Caco-2 (cell line): ENCODE data around the gene RAB24. TPM values are rescaled to one million over a fixed set of nuclear protein-coding genes. Genes with fewer than 3 reads are reported as not detected.

Source experiments
- BruUV-seq: library from RNA; stranded (reverse); fragments of 400-500 nt; replicated peaks from 2 replicates; lab custom pipeline; 2021; lab: Mats Ljungman, UMichigan
- CTCF ChIA-PET: fragments of 300-600 bp; sonication (Branson Sonifier 250); formaldehyde crosslinking; loops from one replicate; lab custom pipeline; 2022; ENCODE audit warnings: antibody characterized with exemption; lab: Charles Lee
- POLR2A ChIA-PET: fragments of 300-600 bp; sonication (Branson Sonifier 250); formaldehyde crosslinking; loops from one replicate; lab custom pipeline; 2022; ENCODE audit warnings: antibody characterized with exemption; lab: Charles Lee
- DNase-seq, 2 experiments: peaks; one replicate each; pipeline versions ENCODE4 v3.0.0 to v3.0.0-alpha.2; 2020 to 2022
- H3K27me3 ChIP-seq: replicated peaks from 2 replicates; pipeline ENCODE4 v1.6.0; 2011; ENCODE audit warnings: low read length; ENCODE audit not compliant: control insufficient read depth, insufficient read depth
- H3K36me3 ChIP-seq: 2 replicates; pipeline ENCODE4 v1.5.1; 2011; ENCODE audit warnings: low read length; ENCODE audit not compliant: control insufficient read depth, insufficient read depth
- H3K4me1 ChIP-seq: fragments of 250-450 bp; sonication (Bioruptor Pico); 2 replicates; pipeline ENCODE4 v1.5.1; 2020; ENCODE audit warnings: mild to moderate bottlenecking
- H3K4me3 ChIP-seq: 2 replicates; pipeline ENCODE4 v1.5.1; 2011; ENCODE audit warnings: low read depth, mild to moderate bottlenecking, control low read depth, low read length
- H3K9me3 ChIP-seq: fragments of 250-450 bp; sonication (Bioruptor Pico); 2 replicates; pipeline ENCODE4 v1.5.1; 2020; ENCODE audit warnings: mild to moderate bottlenecking, moderate library complexity
- H3K27ac Mint-ChIP-seq: one replicate; pipeline ENCODE4 v1.8.0; 2022; ENCODE audit warnings: mixed read lengths; ENCODE audit not compliant: unreplicated experiment
- H3K27me3 Mint-ChIP-seq: one replicate; pipeline ENCODE4 v1.8.0; 2022; ENCODE audit warnings: mixed read lengths; ENCODE audit not compliant: insufficient read depth, unreplicated experiment
- H3K36me3 Mint-ChIP-seq: one replicate; pipeline ENCODE4 v1.8.0; 2022; ENCODE audit warnings: mild to moderate bottlenecking, mixed read lengths; ENCODE audit not compliant: insufficient read depth, unreplicated experiment
- H3K4me1 Mint-ChIP-seq: one replicate; pipeline ENCODE4 v1.8.0; 2022; ENCODE audit warnings: low read depth, mixed read lengths; ENCODE audit not compliant: unreplicated experiment
- H3K4me3 Mint-ChIP-seq: one replicate; pipeline ENCODE4 v1.8.0; 2022; ENCODE audit warnings: mild to moderate bottlenecking, moderate library complexity, mixed read lengths; ENCODE audit not compliant: unreplicated experiment
- H3K9me3 Mint-ChIP-seq: one replicate; pipeline ENCODE4 v1.8.0; 2022; ENCODE audit warnings: mixed read lengths; ENCODE audit not compliant: unreplicated experiment
- intact Hi-C: fragments of 100-400 bp; cut with micrococcal nuclease; formaldehyde crosslinking; loops from one replicate; pipeline ENCODE4 v1.10.0; 2022; ENCODE audit not compliant: unreplicated experiment
- total RNA-seq: library from RNA; stranded (reverse); gene quantifications from 2 replicates; pipeline ENCODE4 v1.2.3, GENCODE V29; 2022
- TF ChIP-seq, protein P1 (sequence below), 2 experiments: fragments of 200-600 bp in 1 of 2; IDR thresholded peaks; 1 replicate in 1 of 2; 2 replicates in 1 of 2; pipeline versions ENCODE4 v1.5.1 to v1.8.0; 2011 to 2022; ENCODE audit warnings: antibody characterized with exemption in 1 of 2, control low read depth in 1 of 2, inconsistent platforms in 1 of 2, low read depth in 1 of 2, low read length in 1 of 2, mild to moderate bottlenecking in 1 of 2, moderate library complexity in 1 of 2; ENCODE audit not compliant: insufficient read depth in 1 of 2, severe bottlenecking in 1 of 2, unreplicated experiment in 1 of 2

Gene RAB24
- total RNA-seq, 1 experiment from 2014 or later = 29.9 TPM

DNA sequence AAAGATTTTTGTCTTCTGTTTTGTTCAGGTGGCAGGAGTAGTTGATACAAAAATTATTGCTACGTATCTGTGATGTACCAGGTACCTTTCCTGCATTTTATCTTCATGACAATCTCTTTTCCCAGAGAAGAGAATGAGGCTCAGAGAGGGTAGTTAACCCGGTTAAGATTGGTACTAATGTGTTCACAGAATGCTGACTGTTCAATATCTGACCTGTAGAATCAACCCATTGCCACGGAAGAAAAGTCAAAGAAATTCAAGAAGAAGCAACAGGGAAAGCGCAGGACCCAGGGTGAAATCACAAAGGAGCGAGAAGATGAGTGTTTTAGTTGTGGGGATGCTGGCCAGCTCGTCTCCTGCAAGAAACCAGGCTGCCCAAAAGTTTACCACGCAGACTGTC lies 11.8 kb downstream of the RAB24 start:
- intact Hi-C loops = no loop called here
- Mint-ChIP-seq H3K36me3 (peaks cover 51% of the 10 kb centered on the region), H3K9me3 (no peaks in the 10 kb centered on the region), H3K27ac (no peak overlapping the region), H3K27me3 (no peaks in the 10 kb centered on the region), H3K4me3 (no peak overlapping the region), H3K4me1 (no peaks in the 10 kb centered on the region)
- no TSS peak for BruUV-seq
- Histone ChIP-seq H3K27me3 (no peaks in the 10 kb centered on the region), H3K4me3 (no peak overlapping the region), H3K36me3 (peaks cover 7% of the 10 kb centered on the region), H3K4me1 (no peaks in the 10 kb centered on the region), H3K9me3 (no peaks in the 10 kb centered on the region)
- TF ChIP-seq, protein P1, sequence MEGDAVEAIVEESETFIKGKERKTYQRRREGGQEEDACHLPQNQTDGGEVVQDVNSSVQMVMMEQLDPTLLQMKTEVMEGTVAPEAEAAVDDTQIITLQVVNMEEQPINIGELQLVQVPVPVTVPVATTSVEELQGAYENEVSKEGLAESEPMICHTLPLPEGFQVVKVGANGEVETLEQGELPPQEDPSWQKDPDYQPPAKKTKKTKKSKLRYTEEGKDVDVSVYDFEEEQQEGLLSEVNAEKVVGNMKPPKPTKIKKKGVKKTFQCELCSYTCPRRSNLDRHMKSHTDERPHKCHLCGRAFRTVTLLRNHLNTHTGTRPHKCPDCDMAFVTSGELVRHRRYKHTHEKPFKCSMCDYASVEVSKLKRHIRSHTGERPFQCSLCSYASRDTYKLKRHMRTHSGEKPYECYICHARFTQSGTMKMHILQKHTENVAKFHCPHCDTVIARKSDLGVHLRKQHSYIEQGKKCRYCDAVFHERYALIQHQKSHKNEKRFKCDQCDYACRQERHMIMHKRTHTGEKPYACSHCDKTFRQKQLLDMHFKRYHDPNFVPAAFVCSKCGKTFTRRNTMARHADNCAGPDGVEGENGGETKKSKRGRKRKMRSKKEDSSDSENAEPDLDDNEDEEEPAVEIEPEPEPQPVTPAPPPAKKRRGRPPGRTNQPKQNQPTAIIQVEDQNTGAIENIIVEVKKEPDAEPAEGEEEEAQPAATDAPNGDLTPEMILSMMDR (IDR thresholded peaks at IDR 0.05; ENCODE audit: insufficient read depth in 1 of 2, low read depth in 1 of 2, low read length in 1 of 2, severe bottlenecking in 1 of 2, unreplicated experiment in 1 of 2) = no peak
- no peak for DNase-seq
- ChIA-PET POLR2A (no interaction called here), CTCF (no interaction called here)

DNA sequence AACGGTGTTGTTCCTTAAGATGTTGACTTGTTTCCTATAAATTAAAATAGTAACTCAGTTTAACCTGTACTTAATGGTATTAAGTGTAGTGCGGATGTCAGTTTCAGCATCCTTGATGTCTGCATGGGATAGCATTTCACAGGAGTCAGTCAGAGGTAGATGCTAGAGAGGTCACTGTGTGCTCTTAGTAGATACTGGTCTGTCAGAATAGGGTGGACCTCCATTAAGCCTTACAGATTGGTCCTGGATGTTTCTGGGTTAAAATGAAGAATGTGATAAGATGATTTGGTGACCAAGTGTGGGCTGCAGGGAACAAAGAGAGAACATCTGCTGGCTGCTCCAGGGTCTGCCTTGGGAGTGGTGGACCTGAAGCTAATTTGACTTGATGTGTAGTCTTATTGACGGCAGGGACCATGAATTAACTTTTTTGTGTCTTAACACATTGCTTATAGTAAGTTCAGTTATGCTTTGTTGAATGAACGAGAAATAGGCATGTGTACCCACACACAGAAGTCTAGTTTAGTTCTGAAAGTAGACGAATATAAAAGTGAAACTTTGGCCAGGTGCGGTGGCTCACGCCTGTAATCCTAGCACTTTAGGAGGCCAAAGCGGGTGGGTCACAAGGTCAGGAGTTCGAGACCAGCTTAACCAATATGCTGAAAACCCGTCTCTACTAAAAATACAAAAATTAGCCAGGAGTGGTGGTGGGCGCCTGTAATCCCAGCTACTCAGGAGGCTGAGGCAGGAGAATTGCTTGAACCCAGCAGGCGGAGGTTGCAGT lies 12.5 kb downstream of the RAB24 start:
- Mint-ChIP-seq H3K27me3 (no peaks in the 10 kb centered on the region), H3K9me3 (no peaks in the 10 kb centered on the region), H3K27ac (no peak overlapping the region), H3K4me1 (no peaks in the 10 kb centered on the region), H3K36me3 (peaks cover 49% of the 10 kb centered on the region), H3K4me3 (no peak overlapping the region)
- TF ChIP-seq, protein P1 (IDR thresholded peaks at IDR 0.05; ENCODE audit: insufficient read depth in 1 of 2, low read depth in 1 of 2, low read length in 1 of 2, severe bottlenecking in 1 of 2, unreplicated experiment in 1 of 2) = no peak
- BruUV-seq = no TSS peak
- ChIA-PET POLR2A (no interaction called here), CTCF (no interaction called here)
- no peak for DNase-seq
- peaks cover 7% of the 10 kb centered on the region for H3K36me3 ChIP-seq
- no peaks in the 10 kb centered on the region for H3K27me3 ChIP-seq
- intact Hi-C loops = no loop called here
- H3K4me3 ChIP-seq = no peak overlapping the region
- no peaks in the 10 kb centered on the region for H3K4me1 ChIP-seq
- no peaks in the 10 kb centered on the region for H3K9me3 ChIP-seq

DNA sequence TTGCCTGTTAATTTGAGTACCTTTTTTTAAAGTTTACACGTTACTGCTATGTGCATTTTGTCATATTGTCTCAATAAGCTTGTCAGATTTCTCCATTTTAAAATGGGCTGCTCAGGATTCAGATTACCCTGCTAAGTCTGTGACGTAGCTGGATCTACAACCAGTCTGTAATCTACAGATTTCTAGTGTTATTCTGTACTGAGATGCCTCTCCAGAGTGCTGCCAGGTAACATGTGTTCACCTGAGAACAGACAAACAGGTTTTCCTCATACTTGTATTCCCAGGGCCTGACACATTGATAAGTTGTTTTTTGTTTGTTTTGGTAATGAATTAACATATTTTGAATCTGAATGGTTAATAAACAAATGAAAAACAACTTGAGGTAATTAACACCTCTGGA lies 15.3 kb downstream of the RAB24 start:
- peaks cover 44% of the 10 kb centered on the region for H3K36me3 Mint-ChIP-seq
- no peaks in the 10 kb centered on the region for H3K27me3 Mint-ChIP-seq
- intact Hi-C loops = no loop called here
- no peak overlapping the region for H3K27ac Mint-ChIP-seq
- ChIA-PET POLR2A (no interaction called here), CTCF (no interaction called here)
- TF ChIP-seq, protein P1 (IDR thresholded peaks at IDR 0.05; ENCODE audit: insufficient read depth in 1 of 2, low read depth in 1 of 2, low read length in 1 of 2, severe bottlenecking in 1 of 2, unreplicated experiment in 1 of 2) = no peak
- H3K4me3 ChIP-seq = no peak overlapping the region
- DNase-seq = no peak
- no peaks in the 10 kb centered on the region for H3K4me1 Mint-ChIP-seq
- no peaks in the 10 kb centered on the region for H3K27me3 ChIP-seq
- no peak overlapping the region for H3K4me3 Mint-ChIP-seq
- no TSS peak for BruUV-seq
- H3K36me3 ChIP-seq = no peaks in the 10 kb centered on the region; the same call in none of the 2 replicates
- H3K9me3 ChIP-seq = no peaks in the 10 kb centered on the region
- no peaks in the 10 kb centered on the region for H3K9me3 Mint-ChIP-seq
- H3K4me1 ChIP-seq = no peaks in the 10 kb centered on the region
